Prostate gland (tissue), 2 donors: ENCODE data around the gene CDH5. TPM values are rescaled to one million over a fixed set of nuclear protein-coding genes. Genes with fewer than 3 reads are reported as not detected.

Source experiments
- DNase-seq: peaks from one replicate; pipeline ENCODE4 v3.0.0-alpha.2; 2019; ENCODE audit warnings: low spot score
- H3K27ac ChIP-seq, 2 donors: fragments of 200-600 bp; sonication (generic); 2 replicates each; pipeline ENCODE4 v1.5.1; 2017 to 2019
- H3K27me3 ChIP-seq: fragments of 200-600 bp; sonication (generic); replicated peaks from 2 replicates; pipeline ENCODE4 v1.5.1; 2019; ENCODE audit not compliant: insufficient read depth
- H3K36me3 ChIP-seq, 2 donors: fragments of 200-600 bp; sonication (generic); 1 replicate in 1 of 2; 2 replicates in 1 of 2; pipeline versions ENCODE4 v1.5.1 to v1.8.1; 2017 to 2019
- H3K4me1 ChIP-seq: fragments of 200-600 bp; sonication (generic); replicated peaks from 2 replicates; pipeline ENCODE4 v1.5.1; 2019
- H3K4me3 ChIP-seq, 2 donors: fragments of 200-600 bp; sonication (generic); 2 replicates each; pipeline ENCODE4 v1.5.1; 2017 to 2019
- H3K9me3 ChIP-seq: fragments of 200-600 bp; sonication (generic); 2 replicates; pipeline ENCODE4 v1.5.1; 2017
- CTCF ChIP-seq, 4 experiments: fragments of 200-600 bp in 2 of 4; fragments of 450-650 bp in 2 of 4; sonication (generic) in 2 of 4; IDR thresholded peaks; 1 replicate in 3 of 4; 2 replicates in 1 of 4; pipeline ENCODE4 v1.5.1; 2016 to 2019; ENCODE audit warnings: antibody characterized with exemption in 4 of 4, mild to moderate bottlenecking in 2 of 4, moderate library complexity in 2 of 4
- POLR2A ChIP-seq: fragments of 450-650 bp; IDR thresholded peaks from one replicate; pipeline ENCODE4 v1.6.1; 2016; ENCODE audit warnings: antibody characterized with exemption, mild to moderate bottlenecking
- POLR2AphosphoS5 ChIP-seq: sonication (generic); formaldehyde crosslinking; IDR thresholded peaks from one replicate; pipeline ENCODE4 v1.6.1; 2017; ENCODE audit warnings: antibody characterized with exemption
- WGBS: methylation state at CpG from one replicate; pipeline ENCODE4 v1.1.5; 2018; 5-methylcytosine and 5-hydroxymethylcytosine counted together
- intact Hi-C: fragments of 100-400 bp; cut with DNase I; formaldehyde crosslinking; loops from one replicate; pipeline ENCODE4 v1.14.2; 2022
- total RNA-seq, 2 donors: library from RNA; depleted of rRNA; stranded (reverse); fragments of >200 nt; gene quantifications; one replicate each; pipeline ENCODE4 v1.1.0, GENCODE V29; 2016

Gene CDH5
- total RNA-seq, 2 donors from 2014 or later: 8.0 to 20.8 TPM

DNA sequence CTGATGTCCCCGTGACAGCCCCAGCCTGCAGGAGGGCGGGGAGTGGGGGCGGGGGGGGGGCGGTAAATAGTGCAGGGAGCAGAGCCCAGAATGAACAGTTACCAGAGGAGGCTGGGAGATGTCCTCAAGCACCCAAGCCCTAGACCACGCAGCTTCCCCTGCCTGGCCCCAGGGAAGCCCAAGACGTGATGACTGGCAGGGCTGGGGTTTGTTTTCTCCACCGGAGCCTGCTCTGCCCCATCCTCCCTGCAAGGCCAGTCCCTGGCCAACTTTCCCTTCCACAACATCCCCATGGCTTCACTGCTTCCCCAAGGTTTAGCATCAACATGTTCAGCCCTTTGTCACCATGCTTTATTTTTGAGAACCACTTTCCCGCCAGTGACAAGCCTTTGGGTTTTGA lies 59.2 kb downstream of the CDH5 start:
- Histone ChIP-seq H3K27ac (no peak overlapping the region), H3K4me3 (no peak overlapping the region), H3K36me3 (no peaks in the 10 kb centered on the region), H3K27me3 (no peaks in the 10 kb centered on the region), H3K9me3 (no peaks in the 10 kb centered on the region), H3K4me1 (no peaks in the 10 kb centered on the region)
- intact Hi-C loops: no loop called here
- 26% methylated on average over 8 of the region's 8 CpGs for WGBS
- TF ChIP-seq POLR2A (no peak), POLR2AphosphoS5 (no peak), CTCF (IDR thresholded peaks at IDR 0.05) (no peak)
- DNase-seq: no peak

GRCh38 chr16:66426112-66427035 lies 59.9 kb downstream of the CDH5 start:
- intact Hi-C loops: no loop called here
- DNase-seq: no peak
- H3K4me1 ChIP-seq: no peaks in the 10 kb centered on the region
- no peaks in the 10 kb centered on the region for H3K9me3 ChIP-seq
- H3K27me3 ChIP-seq: no peaks in the 10 kb centered on the region
- TF ChIP-seq CTCF (IDR thresholded peaks at IDR 0.05): no peak
- no peak for TF ChIP-seq POLR2AphosphoS5
- TF ChIP-seq POLR2A: no peak
- no peaks in the 10 kb centered on the region for H3K36me3 ChIP-seq
- WGBS: 9% methylated on average over 53 of the region's 56 CpGs
- peak overlapping the region; percentile 6 to 33 for H3K4me3 ChIP-seq
- H3K27ac ChIP-seq: no peak overlapping the region

GRCh38 chr16:66427036-66427860 lies 60.8 kb downstream of the CDH5 start, which contains the start of gene BEAN1:
TSS of gene BEAN1 (plus strand) at chr16:66427295. CDS start at chr16:66437677, 10,382 bp downstream.
- Histone ChIP-seq H3K36me3 (no peaks in the 10 kb centered on the region), H3K27ac (no peak within 1 kb of the TSS), H3K4me3 (peak within 1 kb of the TSS; percentile 24 to 43), H3K27me3 (no peaks in the 10 kb centered on the region), H3K4me1 (no peaks in the 10 kb centered on the region), H3K9me3 (no peaks in the 10 kb centered on the region)
- no peak for TF ChIP-seq POLR2A
- no peak for TF ChIP-seq CTCF (IDR thresholded peaks at IDR 0.05)
- no peak for TF ChIP-seq POLR2AphosphoS5
- intact Hi-C loops: no loop called here
- no peak for DNase-seq
- WGBS: under 1% methylated on average over 80 of the region's 118 CpGs

DNA sequence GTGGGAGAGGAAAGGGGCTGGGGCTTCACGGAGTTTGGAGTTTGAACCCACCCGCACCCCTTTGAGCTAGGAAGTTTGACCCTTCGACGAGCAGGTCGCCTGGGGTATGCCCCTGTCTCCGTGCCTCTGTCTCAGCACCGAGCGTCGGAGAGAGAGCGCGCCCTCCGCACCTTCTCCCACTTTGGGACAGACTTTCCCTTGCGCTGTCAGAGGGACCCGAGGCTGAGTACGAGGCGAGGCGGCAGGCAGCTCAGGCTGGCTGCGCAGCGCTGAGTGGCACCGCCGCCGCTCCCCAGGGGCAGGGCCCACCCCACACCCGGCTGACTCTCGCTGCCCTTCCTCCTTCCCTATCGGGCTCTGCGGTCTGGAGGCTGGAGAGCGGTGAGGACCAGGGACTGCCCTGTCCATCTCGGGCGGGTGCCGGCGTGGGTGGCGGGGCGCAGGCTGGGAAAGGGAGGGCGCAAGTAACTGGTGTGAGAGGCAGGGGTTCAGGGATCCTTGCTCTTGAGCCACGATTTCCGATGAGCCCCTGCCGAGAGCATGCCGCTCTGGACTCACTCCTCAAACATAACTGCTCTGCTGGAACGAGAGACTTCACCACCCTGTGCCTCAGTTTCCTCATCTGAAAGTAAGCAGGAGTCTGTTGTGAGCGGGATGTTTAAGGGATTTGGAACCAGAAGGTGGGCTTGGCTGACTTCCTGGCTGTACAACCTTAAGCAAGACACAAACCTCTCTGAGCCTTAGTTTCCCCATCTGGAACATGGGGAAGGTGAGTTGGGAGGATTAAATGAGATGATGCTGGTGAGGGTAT lies 61.6 kb downstream of the CDH5 start:
- intact Hi-C loops: no loop called here
- no peaks in the 10 kb centered on the region for H3K36me3 ChIP-seq
- no peaks in the 10 kb centered on the region for H3K4me1 ChIP-seq
- WGBS: 12% methylated on average over 35 of the region's 40 CpGs
- no peak overlapping the region for H3K27ac ChIP-seq
- H3K27me3 ChIP-seq: no peaks in the 10 kb centered on the region
- DNase-seq: no peak
- TF ChIP-seq CTCF (IDR thresholded peaks at IDR 0.05) (no peak), POLR2AphosphoS5 (no peak), POLR2A (no peak)
- peak overlapping the region in 1 of 2 donors; percentile 43 for H3K4me3 ChIP-seq
- H3K9me3 ChIP-seq: no peaks in the 10 kb centered on the region
